CD4-positive, alpha-beta T cell (primary cell): ENCODE results near the gene FMNL1. TPM values are rescaled to one million over a fixed set of nuclear protein-coding genes. Genes with fewer than 3 reads are reported as not detected.
A peak's percentile ranks its signal among the peaks of the same experiment; 100 is the strongest.

ENCODE experiments used
- ATAC-seq: fragments of 200-7000 bp; cut with Tn5 transposase; one replicate; pipeline ENCODE4 v1.10.0; 2022; ENCODE audit warnings: mild to moderate bottlenecking; ENCODE audit not compliant: poor library complexity
- CTCF ChIA-PET: fragments of 350-600 bp; sonication (Branson Sonifier 250); formaldehyde crosslinking; loops from one replicate; lab custom pipeline; 2021; ENCODE audit warnings: antibody characterized with exemption, inconsistent platforms; lab: Charles Lee
- POLR2A ChIA-PET: fragments of 350-600 bp; sonication (Branson Sonifier 250); formaldehyde crosslinking; loops from one replicate; lab custom pipeline; 2021; ENCODE audit warnings: antibody characterized with exemption, inconsistent platforms; lab: Charles Lee
- DNase-seq, 14 experiments: peaks; one replicate each; pipeline ENCODE4 v3.0.0-alpha.2; 2013 to 2020; ENCODE audit warnings: mixed read lengths in 2 of 14
- H3K27ac ChIP-seq, 2 donors: one replicate each; pipeline versions ENCODE4 v1.5.1 to v1.7.0; 2013; ENCODE audit warnings: low read length in 2 of 2, low read depth in 1 of 2, mild to moderate bottlenecking in 1 of 2
- H3K27me3 ChIP-seq, 2 experiments: 1 replicate in 1 of 2; 2 replicates in 1 of 2; pipeline versions ENCODE4 v1.6.1 to v1.7.0; 2013; ENCODE audit warnings: low read length in 2 of 2, control low read depth in 1 of 2, mild to moderate bottlenecking in 1 of 2, moderate library complexity in 1 of 2; ENCODE audit not compliant: insufficient read depth in 2 of 2, control insufficient read depth in 1 of 2
- H3K36me3 ChIP-seq: one replicate; pipeline ENCODE4 v1.6.1; 2013; ENCODE audit warnings: low read length, control low read depth; ENCODE audit not compliant: insufficient read depth
- H3K4me1 ChIP-seq: one replicate; pipeline ENCODE4 v1.6.1; 2013; ENCODE audit warnings: low read length, control low read depth; ENCODE audit not compliant: insufficient read depth
- H3K4me3 ChIP-seq: one replicate; pipeline ENCODE4 v1.5.1; 2013; ENCODE audit warnings: mild to moderate bottlenecking, low read length, moderate library complexity
- H3K9me3 ChIP-seq, 2 experiments: 1 replicate in 1 of 2; 2 replicates in 1 of 2; pipeline versions ENCODE4 v1.6.1 to v1.7.0; 2013; ENCODE audit warnings: low read length in 2 of 2, mild to moderate bottlenecking in 2 of 2, control low read depth in 1 of 2, moderate library complexity in 1 of 2; ENCODE audit not compliant: control insufficient read depth in 1 of 2, insufficient read depth in 1 of 2
- H3K27ac Mint-ChIP-seq: one replicate; pipeline ENCODE4 v1.8.0; 2020; ENCODE audit warnings: mixed read lengths
- H3K27me3 Mint-ChIP-seq: one replicate; pipeline ENCODE4 v1.8.0; 2021; ENCODE audit warnings: mixed read lengths
- H3K36me3 Mint-ChIP-seq: one replicate; pipeline ENCODE4 v1.8.0; 2021; ENCODE audit warnings: low read depth, mixed read lengths
- H3K4me1 Mint-ChIP-seq: one replicate; pipeline ENCODE4 v1.8.0; 2021; ENCODE audit warnings: low read depth, mixed read lengths
- H3K4me3 Mint-ChIP-seq: one replicate; pipeline ENCODE4 v1.8.0; 2020; ENCODE audit warnings: mild to moderate bottlenecking, mixed read lengths
- H3K9me3 Mint-ChIP-seq: one replicate; pipeline ENCODE4 v1.8.0; 2020; ENCODE audit warnings: mixed read lengths
- intact Hi-C, 2 experiments: fragments of 100-400 bp; cut with DNase I in 1 of 2; cut with micrococcal nuclease in 1 of 2; formaldehyde crosslinking; loops; one replicate each; pipeline versions ENCODE4 v1.15.1 to v1.9.0; 2023 to 2025; cut with DNase I, micrococcal nuclease
- total RNA-seq, 174 experiments: library from RNA in 2 of 174; stranded (reverse) in 2 of 174; gene quantifications; one replicate each; pipeline ENCODE4 v1.2.3 and lab custom pipeline; 2021 to 2026
- TF ChIP-seq, protein P1 (sequence below): fragments of 200-600 bp; IDR thresholded peaks from one replicate; pipeline ENCODE4 v1.8.0; 2022; ENCODE audit warnings: antibody characterized with exemption, mild to moderate bottlenecking

FMNL1 gene
- total RNA-seq, 2 experiments from 2014 or later = 378 to 387 TPM

DNA sequence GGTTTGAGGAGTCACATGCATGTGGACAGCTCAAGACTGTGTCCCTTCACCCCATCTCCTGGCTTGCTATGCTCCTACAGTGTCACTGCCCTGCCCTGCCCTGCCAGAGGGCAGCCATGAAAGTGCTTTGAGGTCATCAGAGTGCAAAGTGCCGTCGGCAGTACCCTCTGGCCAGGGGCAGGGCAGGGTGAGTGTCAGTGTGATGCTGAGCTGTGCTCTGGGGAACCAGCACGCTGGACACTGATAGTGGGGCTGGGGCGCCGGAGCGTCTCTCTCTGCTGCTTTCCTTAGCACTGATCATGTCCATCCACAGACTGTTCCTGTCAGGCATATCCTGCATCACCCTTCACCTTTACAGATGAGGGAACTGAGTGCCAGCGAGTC lies 41.8 kb downstream of the FMNL1 start:
- Histone ChIP-seq H3K9me3 (no peaks in the 10 kb centered on the region), H3K27me3 (no peaks in the 10 kb centered on the region), H3K4me3 (no peak overlapping the region), H3K27ac (no peak overlapping the region), H3K36me3 (peaks cover 49% of the 10 kb centered on the region), H3K4me1 (peaks cover 32% of the 10 kb centered on the region)
- intact Hi-C loops = loop anchor here (1.0 to 5.0 kb wide), 2 partner anchors 13 to 36 kb away; no protein-coding TSS in a partner anchor
- ChIA-PET POLR2A (interaction anchor here (1.1 to 3.3 kb wide), 3 partner anchors 16 to 35 kb away, joined by 3 to 23 read pairs (median 4); no protein-coding TSS in a partner anchor), CTCF (interaction anchor here (1.4 to 1.9 kb wide), 3 partner anchors 10 to 44 kb away, joined by 5 to 6 read pairs (median 5); no protein-coding TSS in a partner anchor)
- Mint-ChIP-seq H3K36me3 (peaks cover 47% of the 10 kb centered on the region), H3K9me3 (no peaks in the 10 kb centered on the region), H3K27me3 (no peaks in the 10 kb centered on the region), H3K27ac (peak overlapping the region; percentile 84), H3K4me1 (peaks cover 30% of the 10 kb centered on the region), H3K4me3 (peak overlapping the region; percentile 42)
- TF ChIP-seq, protein P1, sequence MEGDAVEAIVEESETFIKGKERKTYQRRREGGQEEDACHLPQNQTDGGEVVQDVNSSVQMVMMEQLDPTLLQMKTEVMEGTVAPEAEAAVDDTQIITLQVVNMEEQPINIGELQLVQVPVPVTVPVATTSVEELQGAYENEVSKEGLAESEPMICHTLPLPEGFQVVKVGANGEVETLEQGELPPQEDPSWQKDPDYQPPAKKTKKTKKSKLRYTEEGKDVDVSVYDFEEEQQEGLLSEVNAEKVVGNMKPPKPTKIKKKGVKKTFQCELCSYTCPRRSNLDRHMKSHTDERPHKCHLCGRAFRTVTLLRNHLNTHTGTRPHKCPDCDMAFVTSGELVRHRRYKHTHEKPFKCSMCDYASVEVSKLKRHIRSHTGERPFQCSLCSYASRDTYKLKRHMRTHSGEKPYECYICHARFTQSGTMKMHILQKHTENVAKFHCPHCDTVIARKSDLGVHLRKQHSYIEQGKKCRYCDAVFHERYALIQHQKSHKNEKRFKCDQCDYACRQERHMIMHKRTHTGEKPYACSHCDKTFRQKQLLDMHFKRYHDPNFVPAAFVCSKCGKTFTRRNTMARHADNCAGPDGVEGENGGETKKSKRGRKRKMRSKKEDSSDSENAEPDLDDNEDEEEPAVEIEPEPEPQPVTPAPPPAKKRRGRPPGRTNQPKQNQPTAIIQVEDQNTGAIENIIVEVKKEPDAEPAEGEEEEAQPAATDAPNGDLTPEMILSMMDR = no peak
- DNase-seq (no peak), ATAC-seq (no peak)

DNA sequence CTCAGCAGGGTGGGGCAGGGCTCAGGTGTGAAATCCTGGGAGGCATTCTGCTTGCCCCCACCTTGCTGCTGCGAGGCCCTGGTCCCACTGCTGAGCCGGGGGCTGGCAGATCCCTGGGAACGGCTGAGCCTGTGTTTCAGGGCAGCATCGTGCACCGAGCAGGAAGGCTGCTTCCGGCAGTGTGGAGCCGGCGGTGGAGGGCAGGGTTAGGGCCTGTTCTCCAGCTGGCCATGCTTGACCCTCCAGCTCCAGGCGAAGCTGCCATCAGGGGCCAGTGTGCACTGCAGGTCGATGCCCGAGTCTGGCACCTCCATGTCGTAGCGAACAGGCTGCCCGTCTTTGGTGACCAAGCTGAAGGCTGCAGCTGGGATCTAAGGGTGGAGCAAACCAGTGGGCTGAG lies 42.7 kb downstream of the FMNL1 start:
- no peaks in the 10 kb centered on the region for H3K27me3 Mint-ChIP-seq
- H3K27ac ChIP-seq = no peak overlapping the region
- H3K4me1 Mint-ChIP-seq = peaks cover 30% of the 10 kb centered on the region
- no peak overlapping the region for H3K4me3 Mint-ChIP-seq
- no peaks in the 10 kb centered on the region for H3K27me3 ChIP-seq
- no peak overlapping the region for H3K27ac Mint-ChIP-seq
- ChIA-PET POLR2A (interaction anchor here (3.3 kb wide), 1 partner anchor 17 kb away, joined by 23 read pairs; no protein-coding TSS in a partner anchor), CTCF (interaction anchor here (1.8 to 1.9 kb wide), 2 partner anchors 8 to 11 kb away, joined by 4 to 6 read pairs; no protein-coding TSS in a partner anchor)
- intact Hi-C loops = loop anchor here in 1 of 2 experiments (5.0 kb wide), 1 partner anchor 37 kb away; no protein-coding TSS in a partner anchor
- TF ChIP-seq, protein P1 = no peak
- DNase-seq = no peak
- no peak overlapping the region for H3K4me3 ChIP-seq
- H3K9me3 ChIP-seq = no peaks in the 10 kb centered on the region
- peaks cover 59% of the 10 kb centered on the region for H3K36me3 ChIP-seq
- H3K4me1 ChIP-seq = peaks cover 32% of the 10 kb centered on the region
- H3K36me3 Mint-ChIP-seq = peaks cover 56% of the 10 kb centered on the region
- no peak for ATAC-seq
- H3K9me3 Mint-ChIP-seq = no peaks in the 10 kb centered on the region

DNA sequence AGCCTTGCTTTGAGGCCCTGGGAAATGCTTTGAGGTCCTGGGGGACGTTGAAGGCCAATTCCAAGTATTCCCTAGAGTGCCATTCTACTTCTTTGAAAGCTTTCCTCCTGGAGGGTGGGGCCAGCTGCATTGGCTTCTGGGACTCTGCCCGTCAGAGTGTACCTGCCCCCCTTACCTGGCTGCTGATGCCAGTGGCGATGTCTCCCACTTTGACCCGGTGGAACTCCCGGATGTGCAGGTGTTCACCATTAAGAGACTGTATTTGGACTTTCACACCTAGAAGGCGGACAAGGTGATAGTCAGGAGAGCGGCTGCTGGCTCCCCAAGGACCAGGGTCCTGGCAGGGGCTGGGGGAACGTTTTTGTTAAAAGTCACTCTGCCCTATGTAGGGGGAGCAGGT lies 43.3 kb downstream of the FMNL1 start:
- ATAC-seq (no peak), DNase-seq (no peak)
- H3K36me3 Mint-ChIP-seq = peaks cover 62% of the 10 kb centered on the region
- POLR2A ChIA-PET = interaction anchor here (1.8 to 3.3 kb wide), 2 partner anchors 9 to 17 kb away, joined by 10 to 23 read pairs; no protein-coding TSS in a partner anchor
- CTCF ChIA-PET = interaction anchor here (0.9 to 1.8 kb wide), 2 partner anchors 8 to 30 kb away, joined by 3 to 4 read pairs; no protein-coding TSS in a partner anchor
- no peaks in the 10 kb centered on the region for H3K27me3 Mint-ChIP-seq
- H3K4me1 Mint-ChIP-seq = peaks cover 27% of the 10 kb centered on the region
- no peak overlapping the region for H3K27ac Mint-ChIP-seq
- Histone ChIP-seq H3K4me3 (no peak overlapping the region), H3K27me3 (no peaks in the 10 kb centered on the region), H3K4me1 (peaks cover 32% of the 10 kb centered on the region), H3K9me3 (no peaks in the 10 kb centered on the region), H3K36me3 (peaks cover 64% of the 10 kb centered on the region), H3K27ac (no peak overlapping the region)
- intact Hi-C loops = loop anchor here in 1 of 2 experiments (5.0 kb wide), 1 partner anchor 38 kb away; no protein-coding TSS in a partner anchor
- TF ChIP-seq, protein P1 = no peak
- no peak overlapping the region for H3K4me3 Mint-ChIP-seq
- no peaks in the 10 kb centered on the region for H3K9me3 Mint-ChIP-seq
